K562 (cell line): ENCODE results near the gene TUBD1. TPM values are rescaled to one million over a fixed set of nuclear protein-coding genes. Genes with fewer than 3 reads are reported as not detected.

Experiments
- ARHGAP35 ChIP-seq: fragments of 450-650 bp; IDR thresholded peaks from 2 replicates; pipeline ENCODE4 v1.6.1; 2018; ENCODE audit not compliant: partially characterized antibody
- ARID2 ChIP-seq: fragments of 450-650 bp; IDR thresholded peaks from 2 replicates; pipeline ENCODE4 v1.6.1; 2017; ENCODE audit warnings: antibody characterized with exemption, mild to moderate bottlenecking
- ATF4 ChIP-seq: fragments of 450-650 bp; formaldehyde crosslinking; IDR thresholded peaks from 2 replicates; pipeline ENCODE4 v1.4.0; 2022; ENCODE audit warnings: mild to moderate bottlenecking, moderate library complexity
- CTBP1 ChIP-seq: fragments of 450-650 bp; IDR thresholded peaks from 2 replicates; pipeline ENCODE4 v1.6.1; 2016; ENCODE audit warnings: borderline replicate concordance
- E2F3 ChIP-seq: fragments of 250-450 bp; sonication (Bioruptor Pico); IDR thresholded peaks from 2 replicates; pipeline ENCODE4 v1.4.0; 2020; ENCODE audit warnings: mild to moderate bottlenecking
- FOXK1 ChIP-seq: sonication (generic); formaldehyde crosslinking; IDR thresholded peaks from 2 replicates; pipeline ENCODE4 v1.8.0; 2022; ENCODE audit warnings: missing genetic modification reagents, mild to moderate bottlenecking, borderline replicate concordance
- HNRNPLL ChIP-seq: fragments of 200-400 bp; formaldehyde crosslinking; IDR thresholded peaks from 2 replicates; pipeline ENCODE4 v1.6.1; 2017; ENCODE audit warnings: low read length, low read depth, mild to moderate bottlenecking; ENCODE audit not compliant: poor library complexity, severe bottlenecking
- ILK ChIP-seq: fragments of 450-650 bp; IDR thresholded peaks from 2 replicates; pipeline ENCODE4 v1.6.1; 2016; ENCODE audit warnings: missing genetic modification characterization, low read depth, mild to moderate bottlenecking, missing compliant biosample characterization, moderate library complexity, borderline replicate concordance
- MEF2D ChIP-seq: conservative IDR thresholded peaks from 2 replicates; pipeline ENCODE4 v1.6.1; 2016; ENCODE audit warnings: low read depth, missing genetic modification characterization, missing compliant biosample characterization
- MLX ChIP-seq, 2 experiments: fragments of 450-650 bp in 1 of 2; sonication (generic) in 1 of 2; formaldehyde crosslinking; conservative IDR thresholded peaks; 2 replicates each; pipeline versions ENCODE4 v1.4.0 to v1.8.1; 2020 to 2022; ENCODE audit warnings: mild to moderate bottlenecking in 1 of 2, missing genetic modification reagents in 1 of 2
- MTA3 ChIP-seq: fragments of 450-650 bp; formaldehyde crosslinking; IDR thresholded peaks from 2 replicates; pipeline ENCODE4 v1.6.1; 2017; ENCODE audit warnings: mild to moderate bottlenecking, borderline replicate concordance
- NR2C2 ChIP-seq, 2 experiments: fragments of 200-800 bp in 1 of 2; sonication (Bioruptor generic) in 1 of 2; sonication (generic) in 1 of 2; formaldehyde crosslinking in 1 of 2; IDR thresholded peaks; 2 replicates each; pipeline versions ENCODE4 v1.6.1 to v1.8.0; 2016 to 2022; ENCODE audit warnings: mild to moderate bottlenecking in 1 of 2, missing compliant biosample characterization in 1 of 2, missing genetic modification characterization in 1 of 2, missing genetic modification reagents in 1 of 2
- RAD21 ChIP-seq, 2 experiments: fragments of 250-450 bp in 1 of 2; fragments of 450-650 bp in 1 of 2; sonication (Bioruptor Pico) in 1 of 2; formaldehyde crosslinking in 1 of 2; IDR thresholded peaks in 1 of 2; conservative IDR thresholded peaks in 1 of 2; 2 replicates each; pipeline versions ENCODE4 v1.4.0 to v1.8.0; 2020 to 2022; ENCODE audit warnings: mild to moderate bottlenecking in 2 of 2, moderate library complexity in 1 of 2
- SREBF2 ChIP-seq: sonication (generic); formaldehyde crosslinking; IDR thresholded peaks from 2 replicates; pipeline ENCODE4 v1.4.0; 2020; ENCODE audit warnings: mild to moderate bottlenecking, missing genetic modification reagents
- TCF7 ChIP-seq: sonication (generic); IDR thresholded peaks from 2 replicates; pipeline ENCODE4 v1.6.1; 2016; ENCODE audit warnings: antibody characterized with exemption, borderline replicate concordance
- THRB ChIP-seq: fragments of 450-650 bp; formaldehyde crosslinking; conservative IDR thresholded peaks from 2 replicates; pipeline ENCODE4 v1.4.0; 2022; ENCODE audit warnings: mild to moderate bottlenecking, missing genetic modification characterization
- TSC22D4 ChIP-seq: fragments of 450-650 bp; IDR thresholded peaks from 2 replicates; pipeline ENCODE4 v1.6.1; 2016; ENCODE audit warnings: missing genetic modification characterization, missing biosample characterization, control low read depth
- USF1 ChIP-seq: sonication (generic); formaldehyde crosslinking; IDR thresholded peaks from 2 replicates; pipeline ENCODE4 v1.9.0; 2022; ENCODE audit warnings: mild to moderate bottlenecking, missing genetic modification reagents
- ZEB2 ChIP-seq: fragments of 450-650 bp; IDR thresholded peaks from 2 replicates; pipeline ENCODE4 v1.6.1; 2016
- ZKSCAN3 ChIP-seq: fragments of 250-450 bp; sonication (Bioruptor Pico); IDR thresholded peaks from 2 replicates; pipeline ENCODE4 v1.4.0; 2020
- ZNF384 ChIP-seq: IDR thresholded peaks from 2 replicates; pipeline ENCODE4 v1.6.1; 2012; ENCODE audit warnings: low read depth, low read length, improper control_type of control experiment
- ZNF717 ChIP-seq: fragments of 250-450 bp; sonication (Bioruptor Pico); IDR thresholded peaks from 2 replicates; pipeline ENCODE4 v1.5.0; 2021
- polyA plus RNA-seq, 8 experiments: library from polyadenylated mRNA; depleted of rRNA in 4 of 8; stranded (reverse) in 5 of 8; unstranded in 3 of 8; fragments of >200 nt; fragmentation: Nextera tagmentation in 2 of 8; fragmentation: Illumina TruSeq in 1 of 8; extraction: Ambion mirVana in 2 of 8; extraction: Trizol in 1 of 8; gene quantifications; 2 replicates each; pipeline versions ENCODE4 v1.2.1 to v1.2.3, GENCODE V29; 2011 to 2014; ENCODE audit warnings: inconsistent platforms in 1 of 8, missing spikeins in 1 of 8
- total RNA-seq, 7 experiments: library from RNA; depleted of rRNA in 6 of 7; stranded (reverse); fragments of >200 nt in 6 of 7; fragmentation: Illumina TruSeq in 2 of 7; extraction: Trizol in 2 of 7; gene quantifications; 2 replicates each; pipeline versions ENCODE4 v1.2.1 to v1.2.3, GENCODE V29; 2011 to 2021; ENCODE audit warnings: low replicate concordance in 1 of 7
- TF ChIP-seq, protein P1 (sequence below): fragments of 450-650 bp; formaldehyde crosslinking; IDR thresholded peaks from 2 replicates; pipeline ENCODE4 v1.4.0; 2020; ENCODE audit warnings: mild to moderate bottlenecking, moderate library complexity

TUBD1 gene
- total and polyA plus RNA-seq, 9 of the 15 experiments (the other 6 are each of a cell fraction or from before 2014, with no cell fraction given), result 10.8 to 35.3 (median 17.9) TPM

DNA sequence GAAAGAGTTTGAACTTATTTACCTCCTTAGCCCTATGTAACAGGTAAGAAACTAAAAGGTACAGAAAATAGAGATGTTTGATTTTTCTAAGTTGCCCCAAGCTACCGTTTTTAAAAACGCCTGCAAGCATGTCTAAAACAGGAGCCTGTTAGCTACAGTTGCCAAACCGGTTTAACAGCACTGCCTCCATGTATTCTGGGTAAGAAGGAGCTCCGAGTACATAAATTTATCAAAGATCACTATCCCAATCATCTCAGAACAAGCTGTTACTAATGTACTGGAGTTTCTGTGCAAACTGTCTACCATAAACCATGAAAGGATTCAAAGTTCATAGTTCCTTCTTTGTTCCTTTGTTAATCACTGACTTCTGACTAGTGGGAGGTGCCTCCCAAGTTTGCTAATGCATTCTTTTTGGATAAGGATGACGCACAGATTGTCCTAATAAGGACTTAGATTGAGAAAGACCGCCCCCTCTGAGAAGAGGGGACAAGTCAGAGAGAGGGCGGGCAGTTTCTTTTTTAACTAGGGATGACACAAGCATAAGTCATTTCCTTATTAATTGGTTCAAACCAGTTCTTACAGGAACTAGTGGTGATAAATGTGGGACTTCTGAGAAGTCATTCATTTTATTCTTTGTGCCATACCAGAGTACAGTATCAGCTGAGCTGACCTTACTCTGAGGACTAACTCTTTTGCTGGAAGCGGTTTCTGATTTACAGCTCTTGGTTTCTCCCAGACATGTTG is 55.3 kb downstream of the TUBD1 start (continued):
- no peak for TF ChIP-seq ZNF384
- TF ChIP-seq RAD21 (CRISPR knock-in tag; conservative IDR thresholded peaks at IDR 0.05 in 1 of 2, IDR thresholded peaks at IDR 0.05 in 1 of 2), result no peak
- TF ChIP-seq SREBF2, result no peak
- TF ChIP-seq, protein P1, sequence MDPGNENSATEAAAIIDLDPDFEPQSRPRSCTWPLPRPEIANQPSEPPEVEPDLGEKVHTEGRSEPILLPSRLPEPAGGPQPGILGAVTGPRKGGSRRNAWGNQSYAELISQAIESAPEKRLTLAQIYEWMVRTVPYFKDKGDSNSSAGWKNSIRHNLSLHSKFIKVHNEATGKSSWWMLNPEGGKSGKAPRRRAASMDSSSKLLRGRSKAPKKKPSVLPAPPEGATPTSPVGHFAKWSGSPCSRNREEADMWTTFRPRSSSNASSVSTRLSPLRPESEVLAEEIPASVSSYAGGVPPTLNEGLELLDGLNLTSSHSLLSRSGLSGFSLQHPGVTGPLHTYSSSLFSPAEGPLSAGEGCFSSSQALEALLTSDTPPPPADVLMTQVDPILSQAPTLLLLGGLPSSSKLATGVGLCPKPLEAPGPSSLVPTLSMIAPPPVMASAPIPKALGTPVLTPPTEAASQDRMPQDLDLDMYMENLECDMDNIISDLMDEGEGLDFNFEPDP (CRISPR knock-in tag), result peak; percentile 24; the same call in 1 of the 2 replicates
- no peak for TF ChIP-seq FOXK1 (CRISPR knock-in tag)
- no peak for TF ChIP-seq USF1
- TF ChIP-seq E2F3, result no peak; the same call in 1 of the 2 replicates
- TF ChIP-seq CTBP1, result no peak; the same call in 1 of the 2 replicates
- TF ChIP-seq ZKSCAN3 (CRISPR knock-in tag), result no peak
- 0 out of 2 replicates have a peak, but pooled peaks have one; percentile 65 for TF ChIP-seq ATF4 (CRISPR knock-in tag)
- peak; percentile 69 for TF ChIP-seq MTA3
- no peak for TF ChIP-seq TSC22D4 (tag)
- TF ChIP-seq TCF7, result no peak
- TF ChIP-seq NR2C2 (CRISPR knock-in tag; IDR thresholded peaks at IDR 0.05), result no peak
- peak; percentile 96 for TF ChIP-seq NR2C2 (tag; IDR thresholded peaks at IDR 0.05)
- no peak for TF ChIP-seq MLX (CRISPR knock-in tag; conservative IDR thresholded peaks at IDR 0.05)
- no peak for TF ChIP-seq ZNF717
- no peak for TF ChIP-seq ARID2
- no peak; the same call in 1 of the 2 replicates for TF ChIP-seq ILK (tag)
- TF ChIP-seq MEF2D (tag), result peak; percentile 64
- no peak; the same call in 1 of the 2 replicates for TF ChIP-seq ZEB2
- peak; percentile 82; the same call in 1 of the 2 replicates for TF ChIP-seq THRB (CRISPR knock-in tag)
- no peak for TF ChIP-seq HNRNPLL
- TF ChIP-seq ARHGAP35, result no peak
